Measurements from ENCODE around the gene SEL1L. TPM values are rescaled to one million over a fixed set of nuclear protein-coding genes. Genes with fewer than 3 reads are reported as not detected.

Gene SEL1L
- polyA plus RNA-seq, 1 donor from 2014 or later = 39.7 TPM

DNA sequence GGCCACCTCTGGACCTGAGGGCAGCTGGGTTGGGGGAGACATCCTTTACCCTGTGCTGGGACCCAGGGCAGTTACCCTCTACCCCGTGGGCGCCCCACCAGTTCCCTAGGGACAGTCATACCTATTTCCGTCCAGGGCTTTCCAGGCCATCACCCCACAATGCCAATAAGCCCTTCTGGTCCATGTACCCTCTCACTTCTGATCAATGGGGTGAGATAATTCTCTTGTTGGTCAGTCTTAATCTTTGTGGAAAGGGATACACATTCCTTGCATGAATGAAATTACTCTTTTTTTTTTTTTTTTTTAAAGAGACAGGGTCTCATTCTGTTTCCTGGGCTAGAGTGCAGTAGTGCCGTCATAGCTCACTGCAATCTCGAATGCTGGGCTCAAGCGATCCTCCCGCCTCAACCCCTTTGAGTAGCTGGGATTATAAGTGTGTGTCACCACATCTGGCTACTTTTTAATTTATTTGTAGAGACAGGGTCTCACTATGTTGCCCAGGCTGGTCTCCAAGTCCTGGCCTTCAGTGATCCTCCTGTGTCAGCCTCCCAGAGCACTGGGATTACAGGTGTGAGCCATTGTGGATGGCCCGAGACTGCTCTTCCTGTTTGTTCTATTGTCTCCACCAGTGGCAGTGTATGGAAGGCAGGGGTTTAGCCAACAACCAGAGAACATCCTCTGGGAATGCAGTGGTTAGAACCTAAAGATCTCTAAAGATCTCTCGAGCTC is 87.2 kb downstream of the SEL1L start:
- no peaks in the 10 kb centered on the region for H3K27me3 ChIP-seq (ENCODE audit: insufficient read depth, low read depth, low read length)
- no peaks in the 10 kb centered on the region for H3K9me3 ChIP-seq (ENCODE audit: low read length)
- no peak overlapping the region for H3K4me2 ChIP-seq (ENCODE audit: low read length)
- H4K20me1 ChIP-seq (ENCODE audit: insufficient read depth) = no peaks in the 10 kb centered on the region
- H2AFZ ChIP-seq (ENCODE audit: low read depth, low read length) = no peak overlapping the region
- TF ChIP-seq POLR2AphosphoS5 (IDR thresholded peaks at IDR 0.05) (no peak), EZH2 (IDR thresholded peaks at IDR 0.05; ENCODE audit: borderline replicate concordance, insufficient read depth, low read length, poor library complexity, severe bottlenecking) (no peak), TAF1 (IDR thresholded peaks at IDR 0.05; ENCODE audit: low read depth) (no peak), EP300 (conservative IDR thresholded peaks at IDR 0.05; ENCODE audit: poor library complexity, severe bottlenecking) (no peak), RAD21 (conservative IDR thresholded peaks at IDR 0.05) (no peak), MXI1 (conservative IDR thresholded peaks at IDR 0.05; ENCODE audit: poor library complexity, severe bottlenecking) (no peak), SMC3 (conservative IDR thresholded peaks at IDR 0.05; ENCODE audit: poor library complexity) (no peak)
- TF ChIP-seq, protein P1, sequence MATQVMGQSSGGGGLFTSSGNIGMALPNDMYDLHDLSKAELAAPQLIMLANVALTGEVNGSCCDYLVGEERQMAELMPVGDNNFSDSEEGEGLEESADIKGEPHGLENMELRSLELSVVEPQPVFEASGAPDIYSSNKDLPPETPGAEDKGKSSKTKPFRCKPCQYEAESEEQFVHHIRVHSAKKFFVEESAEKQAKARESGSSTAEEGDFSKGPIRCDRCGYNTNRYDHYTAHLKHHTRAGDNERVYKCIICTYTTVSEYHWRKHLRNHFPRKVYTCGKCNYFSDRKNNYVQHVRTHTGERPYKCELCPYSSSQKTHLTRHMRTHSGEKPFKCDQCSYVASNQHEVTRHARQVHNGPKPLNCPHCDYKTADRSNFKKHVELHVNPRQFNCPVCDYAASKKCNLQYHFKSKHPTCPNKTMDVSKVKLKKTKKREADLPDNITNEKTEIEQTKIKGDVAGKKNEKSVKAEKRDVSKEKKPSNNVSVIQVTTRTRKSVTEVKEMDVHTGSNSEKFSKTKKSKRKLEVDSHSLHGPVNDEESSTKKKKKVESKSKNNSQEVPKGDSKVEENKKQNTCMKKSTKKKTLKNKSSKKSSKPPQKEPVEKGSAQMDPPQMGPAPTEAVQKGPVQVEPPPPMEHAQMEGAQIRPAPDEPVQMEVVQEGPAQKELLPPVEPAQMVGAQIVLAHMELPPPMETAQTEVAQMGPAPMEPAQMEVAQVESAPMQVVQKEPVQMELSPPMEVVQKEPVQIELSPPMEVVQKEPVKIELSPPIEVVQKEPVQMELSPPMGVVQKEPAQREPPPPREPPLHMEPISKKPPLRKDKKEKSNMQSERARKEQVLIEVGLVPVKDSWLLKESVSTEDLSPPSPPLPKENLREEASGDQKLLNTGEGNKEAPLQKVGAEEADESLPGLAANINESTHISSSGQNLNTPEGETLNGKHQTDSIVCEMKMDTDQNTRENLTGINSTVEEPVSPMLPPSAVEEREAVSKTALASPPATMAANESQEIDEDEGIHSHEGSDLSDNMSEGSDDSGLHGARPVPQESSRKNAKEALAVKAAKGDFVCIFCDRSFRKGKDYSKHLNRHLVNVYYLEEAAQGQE (IDR thresholded peaks at IDR 0.05; ENCODE audit: borderline replicate concordance) = no peak
- TF ChIP-seq, protein P2, sequence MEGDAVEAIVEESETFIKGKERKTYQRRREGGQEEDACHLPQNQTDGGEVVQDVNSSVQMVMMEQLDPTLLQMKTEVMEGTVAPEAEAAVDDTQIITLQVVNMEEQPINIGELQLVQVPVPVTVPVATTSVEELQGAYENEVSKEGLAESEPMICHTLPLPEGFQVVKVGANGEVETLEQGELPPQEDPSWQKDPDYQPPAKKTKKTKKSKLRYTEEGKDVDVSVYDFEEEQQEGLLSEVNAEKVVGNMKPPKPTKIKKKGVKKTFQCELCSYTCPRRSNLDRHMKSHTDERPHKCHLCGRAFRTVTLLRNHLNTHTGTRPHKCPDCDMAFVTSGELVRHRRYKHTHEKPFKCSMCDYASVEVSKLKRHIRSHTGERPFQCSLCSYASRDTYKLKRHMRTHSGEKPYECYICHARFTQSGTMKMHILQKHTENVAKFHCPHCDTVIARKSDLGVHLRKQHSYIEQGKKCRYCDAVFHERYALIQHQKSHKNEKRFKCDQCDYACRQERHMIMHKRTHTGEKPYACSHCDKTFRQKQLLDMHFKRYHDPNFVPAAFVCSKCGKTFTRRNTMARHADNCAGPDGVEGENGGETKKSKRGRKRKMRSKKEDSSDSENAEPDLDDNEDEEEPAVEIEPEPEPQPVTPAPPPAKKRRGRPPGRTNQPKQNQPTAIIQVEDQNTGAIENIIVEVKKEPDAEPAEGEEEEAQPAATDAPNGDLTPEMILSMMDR (IDR thresholded peaks at IDR 0.05; ENCODE audit: poor library complexity, severe bottlenecking) = no peak
- no peaks in the 10 kb centered on the region for H3F3A ChIP-seq (ENCODE audit: insufficient read depth, low read length, poor library complexity, severe bottlenecking)
- H3K36me3 ChIP-seq (ENCODE audit: insufficient read depth, low read length) = no peaks in the 10 kb centered on the region
- no peak overlapping the region for H3K27ac ChIP-seq (ENCODE audit: low read length)
- H3K79me2 ChIP-seq (replicated peaks; ENCODE audit: insufficient read depth, low read length) = no peaks in the 10 kb centered on the region
- H3K9me2 ChIP-seq (ENCODE audit: insufficient read depth, low read length) = no peaks in the 10 kb centered on the region
- no peak overlapping the region for H3K9ac ChIP-seq (ENCODE audit: low read length)
- no peak overlapping the region for H3K4me3 ChIP-seq (ENCODE audit: low read length)

DNA sequence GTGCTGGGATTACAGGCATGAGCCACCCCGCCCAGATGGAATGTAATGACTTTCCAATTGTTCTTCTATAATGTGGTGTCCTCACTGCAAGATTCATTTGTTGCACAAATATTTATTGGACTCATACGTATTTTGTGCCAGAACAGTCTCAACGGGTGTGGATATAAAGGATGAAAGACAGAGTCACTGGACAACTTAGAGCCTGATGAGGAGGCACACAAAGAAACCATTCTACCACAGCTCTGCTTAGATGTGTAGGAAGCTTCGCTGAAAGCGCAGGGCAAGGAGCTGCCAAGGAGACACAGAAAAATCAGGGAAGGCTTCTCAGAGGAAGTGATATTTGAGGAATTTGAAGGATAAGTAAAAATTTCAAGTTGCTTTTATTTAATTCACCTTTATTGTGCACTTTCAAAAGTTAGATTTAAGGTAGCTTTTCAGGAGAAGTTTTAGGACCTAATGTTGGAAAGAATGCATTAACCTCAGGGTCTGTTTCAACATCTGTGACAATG is 92.0 kb downstream of the SEL1L start:
- H3K9me3 ChIP-seq (ENCODE audit: low read length) = no peaks in the 10 kb centered on the region
- TF ChIP-seq EP300 (conservative IDR thresholded peaks at IDR 0.05; ENCODE audit: poor library complexity, severe bottlenecking) (no peak), EZH2 (IDR thresholded peaks at IDR 0.05; ENCODE audit: borderline replicate concordance, insufficient read depth, low read length, poor library complexity, severe bottlenecking) (no peak)
- TF ChIP-seq, protein P2 (IDR thresholded peaks at IDR 0.05; ENCODE audit: poor library complexity, severe bottlenecking) = no peak
- H3K9me2 ChIP-seq (ENCODE audit: insufficient read depth, low read length) = no peaks in the 10 kb centered on the region
- H3K9ac ChIP-seq (ENCODE audit: low read length) = no peak overlapping the region
- H3K36me3 ChIP-seq (ENCODE audit: insufficient read depth, low read length) = no peaks in the 10 kb centered on the region
- H3K4me3 ChIP-seq (ENCODE audit: low read length) = no peak overlapping the region
- H2AFZ ChIP-seq (ENCODE audit: low read depth, low read length) = no peak overlapping the region
- H3K4me2 ChIP-seq (ENCODE audit: low read length) = no peak overlapping the region
- peaks cover 4% of the 10 kb centered on the region for H3K27me3 ChIP-seq (ENCODE audit: insufficient read depth, low read depth, low read length)
- no peaks in the 10 kb centered on the region for H3K79me2 ChIP-seq (replicated peaks; ENCODE audit: insufficient read depth, low read length)
- no peak overlapping the region for H3K27ac ChIP-seq (ENCODE audit: low read length)
- no peaks in the 10 kb centered on the region for H4K20me1 ChIP-seq (ENCODE audit: insufficient read depth)
- H3F3A ChIP-seq (ENCODE audit: insufficient read depth, low read length, poor library complexity, severe bottlenecking) = no peaks in the 10 kb centered on the region
